GM18870 (cell line): Measurements from ENCODE around the gene HOXD4.

Experiments
- ATAC-seq: cut with Tn5 transposase; IDR thresholded peaks from one replicate; pipeline ENCODE4 v1.9.1; 2021; ENCODE audit warnings: moderate library complexity; ENCODE audit not compliant: unreplicated experiment

The HOXD4 gene

DNA sequence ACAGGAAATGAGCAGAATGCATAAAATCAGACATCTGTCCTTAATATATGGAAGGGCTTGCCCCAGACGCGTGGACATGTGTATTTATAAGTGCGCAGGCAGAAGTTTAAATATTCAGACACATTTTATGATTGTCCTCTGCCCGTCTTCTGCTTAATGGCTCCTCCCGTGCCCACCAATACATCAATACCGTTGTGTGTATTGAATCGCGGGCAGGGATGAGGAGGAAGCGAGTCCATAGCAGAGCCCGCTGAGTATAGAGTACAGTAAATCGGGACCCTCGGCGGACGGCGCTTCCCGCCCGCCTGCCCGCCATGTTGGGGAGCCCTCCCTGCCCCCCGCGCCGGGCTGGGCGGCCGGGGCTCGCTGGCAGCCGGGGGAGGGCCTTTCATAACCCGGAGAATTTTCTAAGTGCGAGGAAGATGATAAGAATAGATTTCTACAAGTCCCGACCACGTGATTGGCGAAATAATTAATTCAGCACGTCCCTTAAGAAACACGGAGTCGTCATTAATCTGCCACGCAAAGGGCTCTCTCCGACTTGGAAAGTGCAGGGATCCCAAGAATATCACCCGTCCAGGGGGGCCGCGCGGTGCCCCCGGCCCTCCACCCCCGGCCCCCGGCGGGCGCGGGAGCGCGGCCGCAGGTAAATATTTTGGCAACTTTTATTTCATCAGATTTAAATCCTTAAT is 5.6 kb downstream of the HOXD4 start, which contains the start of gene HOXD3:
TSS of gene HOXD3 (plus strand) at position 501 of the 692 bp plus-strand sequence. CDS start 11,808 bp downstream, outside the sequence.
- ATAC-seq, result no peak

DNA sequence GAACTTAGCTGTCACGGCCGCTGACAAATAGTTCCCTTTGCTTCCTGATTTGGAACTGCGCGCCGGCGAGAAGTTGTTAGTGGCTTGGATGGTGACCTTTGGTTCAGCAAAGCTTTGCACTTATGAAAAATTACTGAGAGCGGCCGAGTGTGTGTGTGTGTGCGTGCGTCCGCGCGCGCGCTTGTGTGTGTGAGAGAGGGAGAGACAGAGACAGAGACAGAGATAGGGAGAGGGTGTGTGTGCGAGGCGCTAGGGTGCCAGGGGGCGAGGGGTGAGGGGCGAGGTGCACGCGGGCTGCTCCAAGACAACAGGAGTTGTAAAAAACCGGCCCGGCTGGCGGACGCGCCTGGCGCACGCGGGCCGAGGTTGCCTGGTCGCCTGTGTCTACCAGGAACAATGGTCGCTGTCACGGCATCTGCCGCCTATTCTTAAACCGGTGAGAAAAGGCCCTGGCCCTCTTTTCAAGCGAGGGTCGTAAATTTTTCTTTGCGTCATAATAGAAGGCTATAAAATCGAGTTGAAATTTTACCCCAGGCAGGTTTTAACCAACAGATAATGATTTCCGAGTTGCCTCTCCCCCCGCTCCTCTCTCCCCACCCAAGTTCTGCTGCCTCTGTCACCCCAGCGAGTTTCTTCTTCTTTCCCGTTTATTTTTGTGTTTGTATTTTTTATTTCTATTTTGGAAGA is 6.3 kb downstream of the HOXD4 start:
- no peak for ATAC-seq

DNA sequence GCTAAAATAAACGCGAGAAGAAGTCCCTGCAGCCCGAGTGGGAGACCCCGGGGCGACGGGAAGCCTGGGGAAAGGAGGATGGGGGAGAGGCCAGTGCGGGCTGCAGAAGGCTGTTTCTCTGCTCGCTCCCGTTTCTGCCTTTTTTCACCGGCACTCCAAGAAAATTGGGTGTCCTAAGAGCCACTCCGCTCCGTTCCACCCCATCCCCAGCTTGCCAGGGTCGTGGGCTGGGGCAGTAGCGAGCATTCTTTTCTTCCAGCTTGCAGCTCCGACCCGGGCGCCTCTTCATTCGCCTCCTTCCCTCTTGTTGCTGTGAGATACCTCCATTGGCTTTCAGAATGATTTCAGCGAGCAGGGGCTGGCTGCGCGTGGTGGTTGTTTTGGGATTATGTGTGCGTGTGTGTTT is 6.8 kb downstream of the HOXD4 start:
- ATAC-seq, result no peak

DNA sequence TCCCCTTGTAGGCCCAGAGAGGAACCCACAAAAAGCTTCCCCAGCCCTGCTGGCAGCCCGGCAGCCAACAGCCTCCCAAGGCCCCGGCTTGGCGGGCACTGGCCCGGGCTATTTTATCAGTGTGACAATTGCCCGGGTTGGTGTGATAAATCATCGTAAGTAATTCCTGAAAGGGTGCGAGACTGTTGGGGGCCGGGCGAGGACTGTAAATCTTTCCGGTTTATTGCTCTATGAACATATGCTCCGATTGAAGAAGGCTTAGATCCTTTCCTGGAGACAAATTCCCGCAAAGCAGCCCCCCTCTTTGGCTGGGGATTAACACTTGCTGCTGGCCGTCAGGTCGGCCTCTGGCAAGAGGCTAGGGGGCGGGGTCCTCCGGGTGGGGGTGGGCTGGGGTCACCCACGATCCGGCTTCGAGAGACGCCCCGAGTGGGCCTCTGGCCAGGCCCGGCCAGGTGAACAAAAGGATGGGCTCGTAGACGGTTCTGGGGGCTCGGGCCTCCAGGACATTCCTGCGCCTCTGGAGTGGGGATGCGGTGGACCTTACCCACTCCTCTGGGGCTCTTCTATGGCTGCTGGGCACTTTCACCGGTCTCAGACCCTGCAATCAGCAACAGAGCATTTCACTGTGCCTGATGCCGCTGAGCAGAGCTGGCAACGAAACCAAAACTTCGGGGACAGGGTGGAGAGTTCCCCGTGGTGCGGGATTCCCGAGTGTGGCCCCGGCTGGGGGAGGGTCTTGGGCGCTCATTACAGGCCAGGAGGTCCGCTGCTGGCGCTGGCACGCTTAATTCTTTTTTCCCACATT is 7.7 kb downstream of the HOXD4 start:
- no peak for ATAC-seq

DNA sequence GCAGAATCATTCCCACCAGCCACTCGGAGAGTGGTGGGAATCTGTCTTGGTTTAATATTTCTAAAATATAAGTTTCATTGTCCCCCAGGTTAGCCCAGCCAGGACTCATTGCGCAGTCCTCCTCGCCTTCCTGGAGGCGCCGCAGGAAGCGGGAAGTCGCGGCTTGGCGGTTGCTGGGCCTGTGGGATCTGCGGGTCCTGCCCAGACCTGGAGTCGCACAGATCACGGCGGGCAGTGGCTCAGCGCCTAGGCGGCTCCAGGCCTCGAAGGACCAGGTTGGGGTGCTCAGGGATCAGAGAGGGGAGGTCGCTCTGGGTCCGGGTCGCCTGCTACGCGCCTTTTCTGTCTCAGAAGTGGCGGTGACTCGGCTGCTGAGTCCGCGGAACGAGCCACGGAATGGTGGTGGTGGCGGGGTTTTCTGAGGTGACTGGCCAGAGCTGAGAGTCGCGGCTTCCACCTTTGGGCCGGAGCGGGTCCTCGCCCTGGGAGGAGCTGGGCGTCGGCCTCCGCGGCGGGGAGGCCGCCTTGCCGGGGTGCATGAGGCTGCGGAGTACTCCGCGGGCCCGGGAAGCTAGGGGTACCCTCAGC is 8.4 kb downstream of the HOXD4 start:
- ATAC-seq, result no peak

GRCh38 chr2:176160251-176160985 is 9.1 kb downstream of the HOXD4 start:
- no peak for ATAC-seq

DNA sequence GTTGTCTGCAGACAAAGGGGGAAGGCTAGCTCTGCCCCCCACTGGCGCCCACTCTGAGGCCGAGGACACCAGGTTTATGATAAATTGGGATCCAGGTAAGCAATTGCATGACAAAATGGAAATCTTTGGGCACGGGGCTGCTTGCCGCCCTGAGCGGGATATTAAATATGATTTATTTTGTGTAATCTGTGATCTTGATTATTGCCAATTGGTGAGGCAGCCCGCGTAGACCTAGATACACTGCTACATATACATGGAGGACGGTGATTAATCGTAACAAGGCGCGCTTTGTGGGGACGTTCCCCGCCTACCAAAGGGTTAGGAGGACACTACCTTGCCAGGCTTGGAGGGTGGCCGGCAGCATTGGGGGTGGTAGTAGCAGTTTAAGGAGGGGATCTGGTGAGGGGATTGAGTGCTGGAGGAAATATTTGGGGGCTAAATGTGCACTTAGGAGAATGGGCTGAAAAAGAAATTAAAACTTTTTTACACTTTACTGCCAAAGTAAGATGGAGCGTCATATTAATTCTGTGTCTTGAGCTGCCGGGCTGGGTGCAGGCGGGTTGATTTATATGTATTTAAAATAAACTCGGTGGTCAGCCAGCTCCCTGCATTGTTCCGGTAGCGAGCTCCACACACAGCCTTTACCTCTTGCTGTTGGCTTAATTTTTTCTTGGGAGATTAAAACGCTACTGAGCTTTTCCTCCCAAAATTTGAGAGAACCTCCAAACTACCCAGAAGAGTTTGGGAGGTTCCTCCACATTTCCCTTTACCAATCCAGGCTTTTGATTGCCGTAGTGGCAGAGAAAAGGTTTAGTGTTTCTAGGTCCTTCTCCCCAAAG is 9.9 kb downstream of the HOXD4 start:
- ATAC-seq, result no peak

GRCh38 chr2:176161825-176162626 is 10.7 kb downstream of the HOXD4 start:
- ATAC-seq, result no peak

GRCh38 chr2:176162911-176163671 is 11.7 kb downstream of the HOXD4 start:
- no peak for ATAC-seq

GRCh38 chr2:176163672-176164056 is 12.3 kb downstream of the HOXD4 start:
- ATAC-seq, result no peak

GRCh38 chr2:176164201-176164600 is 12.9 kb downstream of the HOXD4 start:
- no peak for ATAC-seq

- ATAC-seq, result no peak
Observed at GRCh38 chr2:176164611-176165369, 13.4 kb downstream of the HOXD4 start.

GRCh38 chr2:176165370-176166050 is 14.2 kb downstream of the HOXD4 start:
- ATAC-seq, result no peak

GRCh38 chr2:176166272-176166671 is 14.9 kb downstream of the HOXD4 start:
- ATAC-seq, result no peak

DNA sequence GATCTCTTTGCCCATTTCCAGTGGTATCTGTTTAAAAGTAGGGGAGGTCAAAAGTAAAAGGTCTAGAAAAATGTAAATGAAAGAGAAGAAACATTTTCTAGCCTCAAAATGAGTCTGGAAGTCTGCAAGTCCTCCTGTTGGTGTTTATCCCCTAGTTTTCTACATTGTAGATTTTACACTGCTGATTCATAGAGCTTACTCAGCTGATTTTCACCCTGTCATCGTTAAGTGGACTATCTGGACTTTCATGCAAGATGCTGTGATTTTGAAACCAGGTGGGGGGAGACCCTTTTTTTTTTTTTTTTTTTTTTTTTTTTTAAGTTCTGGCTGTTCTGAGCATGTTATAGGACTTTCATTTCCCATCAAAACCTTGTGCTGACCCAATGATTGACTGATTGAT is 16.0 kb downstream of the HOXD4 start:
- ATAC-seq, result no peak

GRCh38 chr2:176169181-176169580 is 17.8 kb downstream of the HOXD4 start:
- no peak for ATAC-seq

DNA sequence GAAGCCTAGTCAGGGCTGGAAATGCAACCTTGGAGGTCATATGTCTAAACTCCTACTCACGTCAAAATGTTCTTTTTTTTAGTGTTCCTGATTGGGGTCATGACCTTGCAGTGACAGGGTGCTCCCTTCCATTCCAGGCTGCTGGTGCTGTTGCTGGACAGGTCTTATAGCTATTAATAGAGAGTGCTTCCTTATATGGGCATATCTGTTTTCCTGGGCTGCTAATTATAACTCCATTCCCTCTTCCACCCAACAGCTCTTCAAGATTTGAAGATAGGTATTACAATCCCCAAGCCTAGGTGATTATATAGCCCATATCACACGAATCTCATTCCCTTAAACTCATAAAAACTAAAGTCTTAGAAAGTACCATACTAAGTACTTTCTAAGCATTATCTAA is 18.4 kb downstream of the HOXD4 start:
- no peak for ATAC-seq
